Peyer's patch (tissue), 4 donors: ENCODE results near the gene CNNM2. TPM values are rescaled to one million over a fixed set of nuclear protein-coding genes. Genes with fewer than 3 reads are reported as not detected.
A peak's percentile ranks its signal among the peaks of the same experiment; 100 is the strongest.

ENCODE experiments used
- DNase-seq, 3 donors: peaks; one replicate each; pipeline ENCODE4 v3.0.0-alpha.2; 2017 to 2019
- H3K27ac ChIP-seq, 4 donors: fragments of 200-600 bp; sonication (generic); one replicate each; pipeline ENCODE4 v1.5.1; 2016 to 2019
- H3K27me3 ChIP-seq, 2 donors: fragments of 200-600 bp; sonication (generic); one replicate each; pipeline ENCODE4 v1.5.1; 2019
- H3K36me3 ChIP-seq, 3 donors: fragments of 200-600 bp; sonication (generic); one replicate each; pipeline ENCODE4 v1.5.1; 2016 to 2019
- H3K4me1 ChIP-seq, 4 donors: fragments of 200-600 bp; sonication (generic); one replicate each; pipeline ENCODE4 v1.5.1; 2016 to 2019
- H3K4me3 ChIP-seq, 4 donors: fragments of 200-600 bp; sonication (generic); 1 replicate in 3 of 4; 2 replicates in 1 of 4; pipeline ENCODE4 v1.5.1; 2016 to 2019; ENCODE audit warnings: mild to moderate bottlenecking in 1 of 4
- H3K9me3 ChIP-seq, 4 donors: fragments of 200-600 bp; sonication (generic); one replicate each; pipeline ENCODE4 v1.5.1; 2016 to 2019; ENCODE audit warnings: mild to moderate bottlenecking in 1 of 4
- CTCF ChIP-seq, 6 experiments: fragments of 450-650 bp in 4 of 6; fragments of 200-600 bp in 2 of 6; sonication (generic) in 1 of 6; IDR thresholded peaks; one replicate each; pipeline ENCODE4 v1.5.1; 2017 to 2019; ENCODE audit warnings: antibody characterized with exemption in 6 of 6, mild to moderate bottlenecking in 3 of 6, moderate library complexity in 1 of 6
- POLR2A ChIP-seq, 2 donors: fragments of 450-650 bp; IDR thresholded peaks; one replicate each; pipeline ENCODE4 v1.5.1; 2017; ENCODE audit warnings: antibody characterized with exemption in 2 of 2, mild to moderate bottlenecking in 2 of 2, moderate library complexity in 2 of 2
- total RNA-seq, 4 donors: library from RNA; depleted of rRNA; stranded (reverse); fragments of >200 nt; gene quantifications; one replicate each; pipeline ENCODE4 v1.1.0, GENCODE V29; 2016

CNNM2 gene
- total RNA-seq, 4 donors from 2014 or later, result 15.8 to 39.6 (median 19.2) TPM

GRCh38 chr10:102906507-102906906 is 11.6 kb upstream of the CNNM2 start:
- H3K27ac ChIP-seq, result no peak overlapping the region
- no peaks in the 10 kb centered on the region for H3K9me3 ChIP-seq
- no peaks in the 10 kb centered on the region for H3K4me1 ChIP-seq
- no peak overlapping the region for H3K4me3 ChIP-seq
- no peaks in the 10 kb centered on the region for H3K27me3 ChIP-seq
- no peak for DNase-seq
- TF ChIP-seq CTCF (IDR thresholded peaks at IDR 0.05), result no peak
- H3K36me3 ChIP-seq, result no peaks in the 10 kb centered on the region

GRCh38 chr10:102914781-102915180 is 3.3 kb upstream of the CNNM2 start:
- DNase-seq, result no peak
- Histone ChIP-seq H3K9me3 (no peaks in the 10 kb centered on the region), H3K4me3 (no peak overlapping the region), H3K27ac (no peak overlapping the region), H3K4me1 (peaks cover 0 to 15% (median 7%) of the 10 kb centered on the region in 4 donors), H3K27me3 (no peaks in the 10 kb centered on the region), H3K36me3 (no peaks in the 10 kb centered on the region)
- TF ChIP-seq POLR2A (IDR thresholded peaks at IDR 0.05), result no peak
- no peak for TF ChIP-seq CTCF (IDR thresholded peaks at IDR 0.05)

- Histone ChIP-seq H3K27ac (no peak overlapping the region), H3K27me3 (no peaks in the 10 kb centered on the region), H3K4me1 (peaks cover 0 to 23% (median 7%) of the 10 kb centered on the region in 4 donors), H3K36me3 (no peaks in the 10 kb centered on the region), H3K9me3 (no peaks in the 10 kb centered on the region), H3K4me3 (no peak overlapping the region)
- no peak for TF ChIP-seq CTCF (IDR thresholded peaks at IDR 0.05)
- TF ChIP-seq POLR2A (IDR thresholded peaks at IDR 0.05), result no peak
- DNase-seq, result no peak
Observed at GRCh38 chr10:102916173-102916572, 1.9 kb upstream of the CNNM2 start.

GRCh38 chr10:102917314-102917961 is 656 bp upstream of the CNNM2 start:
- peak; percentile 3 to 41 for TF ChIP-seq POLR2A (IDR thresholded peaks at IDR 0.05)
- TF ChIP-seq CTCF (IDR thresholded peaks at IDR 0.05), result peak; percentile 80 to 99 (median 96)
- H3K4me1 ChIP-seq, result peaks cover 0 to 26% (median 7%) of the 10 kb centered on the region in 4 donors
- peak; percentile 75 to 91 (median 87) for DNase-seq
- peak overlapping the region; percentile 72 to 94 (median 83) for H3K4me3 ChIP-seq
- H3K9me3 ChIP-seq, result no peaks in the 10 kb centered on the region
- no peaks in the 10 kb centered on the region for H3K36me3 ChIP-seq
- H3K27ac ChIP-seq, result peak overlapping the region; percentile 77 to 94 (median 86)
- no peaks in the 10 kb centered on the region for H3K27me3 ChIP-seq

- Histone ChIP-seq H3K27me3 (no peaks in the 10 kb centered on the region), H3K4me1 (peaks cover 0 to 35% (median 7%) of the 10 kb centered on the region in 4 donors), H3K9me3 (no peaks in the 10 kb centered on the region), H3K4me3 (peak overlapping the region; percentile 72 to 94 (median 83)), H3K36me3 (no peaks in the 10 kb centered on the region), H3K27ac (peak overlapping the region; percentile 79 to 94 (median 84))
- peak in 2 of 3 donors; percentile 25 to 54 for DNase-seq
- TF ChIP-seq POLR2A (IDR thresholded peaks at IDR 0.05) (no peak), CTCF (IDR thresholded peaks at IDR 0.05) (no peak)
Observed at GRCh38 chr10:102918817-102919245, 737 bp downstream of the CNNM2 start.
